HG03575 (cell line): ENCODE results near the gene SVEP1.
"Not testable (repeated sequence)": the region's sequence is repeated elsewhere in the genome, so short reads cannot be mapped to it uniquely, and the experiment has no call there.

ENCODE experiments used
- ATAC-seq: cut with Tn5 transposase; IDR thresholded peaks from one replicate; pipeline ENCODE4 v1.9.1; 2021; ENCODE audit not compliant: unreplicated experiment, insufficient number of reproducible peaks, low FRiP score; ENCODE audit errors: extremely low read depth

The SVEP1 gene

GRCh38 chr9:110532908-110533665, 46.5 kb downstream of the SVEP1 start:
- no peak for ATAC-seq

DNA sequence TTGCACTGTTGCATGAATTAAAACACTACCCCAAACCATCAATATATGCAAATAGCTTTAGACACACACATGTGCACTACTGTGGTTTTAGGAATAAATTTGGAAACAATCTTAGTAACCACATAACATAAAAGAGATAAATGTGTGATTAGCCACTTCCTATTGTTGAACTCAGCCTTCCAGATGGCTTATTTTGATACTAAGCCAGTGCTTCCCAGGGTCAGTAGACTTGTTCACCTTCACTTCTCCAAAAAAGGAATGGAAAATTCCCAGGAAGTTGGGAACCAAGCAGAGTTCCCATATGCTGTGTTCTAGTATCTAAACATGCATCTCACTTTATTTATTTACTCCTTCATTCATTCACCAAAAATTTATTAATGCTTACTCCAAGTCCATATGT, 47.8 kb downstream of the SVEP1 start:
- no peak for ATAC-seq

- ATAC-seq = not testable (repeated sequence)
Measured at GRCh38 chr9:110531241-110531640, 48.3 kb downstream of the SVEP1 start.

GRCh38 chr9:110528645-110529044, 50.9 kb downstream of the SVEP1 start:
- ATAC-seq = no peak

GRCh38 chr9:110526426-110526825, 53.1 kb downstream of the SVEP1 start:
- no peak for ATAC-seq

GRCh38 chr9:110521206-110521605, 58.3 kb downstream of the SVEP1 start:
- no peak for ATAC-seq

DNA sequence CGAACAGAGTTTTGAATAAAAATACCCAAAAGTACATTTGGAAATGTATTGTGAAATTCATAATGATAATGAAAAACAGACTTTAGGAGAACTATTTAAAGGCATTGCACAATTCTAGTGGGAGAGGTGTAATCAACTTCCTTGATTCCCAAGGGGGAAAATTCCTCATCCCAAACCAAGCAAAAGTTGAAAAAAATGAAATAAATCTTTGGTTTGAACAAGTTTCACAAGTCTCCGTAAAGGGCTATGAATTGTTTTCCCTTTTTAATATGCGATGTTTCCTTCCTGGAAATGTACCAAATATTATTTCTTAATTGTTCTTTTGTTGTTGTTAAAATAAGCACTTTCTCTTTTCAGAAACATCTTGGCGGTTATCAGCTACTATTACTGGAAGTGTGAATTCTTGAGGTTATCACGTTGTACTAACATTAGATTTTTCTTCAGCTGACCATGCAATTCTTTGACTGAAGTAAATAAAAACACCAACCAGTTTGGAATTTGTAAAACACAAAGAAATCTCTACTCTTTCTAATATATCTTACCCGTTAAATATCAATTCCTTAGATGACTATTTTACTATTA, 59.3 kb downstream of the SVEP1 start:
- ATAC-seq = no peak

DNA sequence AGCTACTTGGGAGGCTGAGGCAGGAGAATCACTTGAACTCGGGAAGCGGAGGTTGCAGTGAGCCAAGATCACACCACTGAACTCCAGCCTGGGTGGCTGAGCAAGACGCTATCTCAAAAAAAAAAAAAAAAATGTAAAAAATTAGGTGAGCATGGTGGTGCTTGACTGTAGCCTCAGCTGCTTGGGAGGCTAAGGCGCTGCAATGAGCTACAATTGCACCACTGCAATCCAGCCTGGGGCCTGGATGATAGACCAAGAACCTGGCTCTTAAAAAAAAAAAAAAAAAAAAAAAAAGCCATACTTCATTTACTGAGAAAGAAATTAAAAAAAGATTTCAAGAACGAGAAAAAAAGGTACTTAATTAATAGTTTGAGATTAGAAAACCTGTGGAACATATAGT, 62.1 kb downstream of the SVEP1 start:
- no peak for ATAC-seq

DNA sequence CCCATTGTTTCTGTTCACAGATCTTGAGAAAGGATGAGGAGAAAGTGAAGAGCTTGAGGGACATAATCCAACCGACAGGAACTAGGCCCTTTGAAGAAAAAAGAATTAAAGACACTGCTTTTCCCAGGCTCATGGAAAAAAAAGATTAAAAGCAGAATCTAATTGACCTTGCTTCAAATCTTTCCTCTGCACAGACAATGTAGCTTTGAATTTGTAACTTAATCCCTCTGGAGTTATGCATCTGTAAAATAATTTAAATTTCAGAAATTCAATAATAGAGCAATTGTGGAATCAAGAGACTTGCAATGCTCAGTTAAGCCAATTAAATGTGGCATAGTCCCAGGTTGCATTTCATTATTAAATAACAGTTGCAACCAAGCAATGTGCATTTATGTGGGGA, 64.6 kb downstream of the SVEP1 start:
- no peak for ATAC-seq

- ATAC-seq = no peak
Measured at GRCh38 chr9:110512817-110513216, 66.7 kb downstream of the SVEP1 start.

- ATAC-seq = no peak
Measured at GRCh38 chr9:110509792-110510191, 69.7 kb downstream of the SVEP1 start.

DNA sequence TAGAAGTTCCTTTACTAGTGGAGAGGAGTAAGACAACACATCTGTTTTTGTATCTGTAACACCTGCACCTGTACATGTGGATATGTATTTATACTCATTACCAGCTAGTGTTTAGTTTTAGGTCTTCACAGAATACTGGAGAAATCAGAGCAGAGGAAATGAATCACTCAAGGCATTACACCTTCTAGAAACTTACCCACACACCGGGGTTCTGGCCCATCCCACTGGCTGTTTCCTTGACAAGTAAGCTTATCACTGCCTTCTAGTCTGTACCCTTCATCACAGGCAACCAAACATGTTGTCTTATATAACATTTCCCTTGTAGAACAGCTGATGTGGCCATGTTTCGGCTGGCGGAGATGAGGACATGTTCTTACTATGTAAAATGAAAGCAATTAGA, 76.7 kb downstream of the SVEP1 start:
- ATAC-seq = no peak

DNA sequence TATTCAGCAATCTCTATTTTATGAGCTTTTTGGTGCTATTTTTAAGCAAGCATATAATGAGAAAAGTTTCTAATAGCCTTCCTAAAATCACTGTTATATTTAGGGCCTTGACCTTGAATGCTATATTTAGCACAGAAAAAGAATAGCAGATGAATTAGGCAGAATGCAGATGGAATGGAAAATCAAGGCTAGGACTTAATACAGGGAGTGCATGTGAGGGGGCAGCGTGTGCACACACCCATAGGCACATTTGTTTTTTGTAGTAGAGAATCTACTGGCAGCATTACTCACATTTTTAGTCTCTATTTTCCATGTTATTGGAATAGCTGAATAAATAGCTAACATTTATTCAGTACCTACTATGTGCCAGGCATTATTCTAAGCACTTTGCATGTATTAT, 79.9 kb downstream of the SVEP1 start:
- ATAC-seq = no peak

GRCh38 chr9:110487196-110487595, 92.3 kb downstream of the SVEP1 start:
- ATAC-seq = no peak

DNA sequence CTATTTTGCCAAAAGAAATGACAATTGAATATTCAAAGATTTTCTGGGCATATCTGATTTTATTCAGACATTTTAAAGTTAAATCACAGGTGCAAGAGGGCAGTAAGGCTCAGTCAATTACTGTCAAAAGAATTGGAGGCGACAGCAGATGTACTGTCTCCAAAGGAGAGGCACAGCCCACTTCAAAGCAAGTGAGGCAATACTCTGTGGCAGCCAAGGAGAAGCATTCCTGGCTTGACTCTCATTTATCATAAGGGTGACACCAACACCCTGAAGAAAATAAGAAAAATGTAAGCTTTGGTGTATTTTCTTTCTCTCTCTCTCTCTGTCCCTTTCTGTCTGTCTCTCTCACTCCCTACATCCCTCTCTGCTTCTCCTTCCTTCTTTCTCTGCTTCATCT, 93.3 kb downstream of the SVEP1 start:
- ATAC-seq = no peak

- ATAC-seq = no peak
Measured at GRCh38 chr9:110479481-110479880, 100.1 kb downstream of the SVEP1 start.

- no peak for ATAC-seq
Measured at GRCh38 chr9:110476251-110476650, 103.3 kb downstream of the SVEP1 start.

DNA sequence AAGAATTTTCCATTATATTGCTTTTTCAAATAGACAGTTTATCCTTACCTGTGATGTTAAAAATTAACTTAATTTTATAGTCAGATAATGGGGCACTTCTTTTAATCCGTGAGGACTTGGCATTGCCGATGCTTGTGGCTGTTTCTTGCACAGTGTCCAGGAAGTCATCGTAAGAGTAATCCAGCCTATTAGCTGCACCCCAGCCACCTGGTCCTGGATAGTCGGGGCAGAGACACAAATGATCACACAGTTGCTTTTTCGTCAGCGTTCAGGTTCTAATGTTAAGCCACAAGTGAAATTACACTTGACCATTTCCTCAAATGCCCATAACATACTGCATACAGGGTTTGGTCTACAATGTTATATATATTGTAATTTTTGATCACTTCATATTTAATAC, 107.4 kb downstream of the SVEP1 start:
- no peak for ATAC-seq

DNA sequence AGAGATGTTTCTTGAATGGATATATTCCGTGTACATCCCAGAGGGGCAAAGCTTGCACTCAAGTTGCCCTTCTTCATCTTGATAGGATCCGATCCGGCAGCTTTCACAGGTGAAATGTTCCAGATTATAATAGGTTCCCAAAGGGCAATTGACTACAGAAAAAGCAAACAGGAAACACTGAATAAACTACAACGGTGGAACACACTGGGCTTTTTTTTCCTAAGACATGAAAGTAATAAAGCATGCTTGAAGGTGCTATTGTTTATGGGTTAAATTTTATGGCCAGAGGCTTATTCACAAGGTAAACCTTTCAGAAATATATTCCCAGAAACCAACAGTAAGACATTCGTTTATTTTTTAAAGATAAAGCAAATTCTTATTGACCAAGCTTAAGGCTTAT, 110.6 kb downstream of the SVEP1 start:
- ATAC-seq = no peak

- ATAC-seq = no peak
Measured at GRCh38 chr9:110465190-110465589, 114.4 kb downstream of the SVEP1 start.

- ATAC-seq = no peak
Measured at GRCh38 chr9:110464321-110464720, 115.2 kb downstream of the SVEP1 start.
